OCI-LY7 (cell line): Measurements from ENCODE around the gene COPS6. TPM values are rescaled to one million over a fixed set of nuclear protein-coding genes. Genes with fewer than 3 reads are reported as not detected.
A peak's percentile ranks its signal among the peaks of the same experiment; 100 is the strongest.

ENCODE experiments used
- BruUV-seq: library from RNA; stranded (reverse); fragments of 400-500 nt; replicated peaks from 2 replicates; lab custom pipeline; 2021; lab: Mats Ljungman, UMichigan
- CTCF ChIA-PET: fragments of 300-600 bp; sonication (Branson Sonifier 250); formaldehyde crosslinking; loops from one replicate; lab custom pipeline; 2022; ENCODE audit warnings: antibody characterized with exemption; ENCODE audit not compliant: unreplicated experiment; lab: Charles Lee
- POLR2A ChIA-PET: fragments of 300-600 bp; sonication (Branson Sonifier 250); formaldehyde crosslinking; loops from one replicate; lab custom pipeline; 2022; ENCODE audit warnings: antibody characterized with exemption; lab: Charles Lee
- DNase-seq: peaks from one replicate; pipeline ENCODE4 v3.0.0-alpha.2; 2015; ENCODE audit warnings: low spot score
- H2AFZ ChIP-seq: fragments of 200-600 bp; sonication (generic), shearing (Covaris generic); 2 replicates; pipeline ENCODE4 v1.6.1; 2014; ENCODE audit warnings: mild to moderate bottlenecking, antibody characterized with exemption, low read length, moderate library complexity
- H3K27ac ChIP-seq: fragments of 200-600 bp; sonication (generic); 2 replicates; pipeline ENCODE4 v1.5.1; 2014; ENCODE audit warnings: mixed run types, low read depth, mild to moderate bottlenecking, moderate library complexity, low read length, inconsistent platforms; ENCODE audit not compliant: poor library complexity, severe bottlenecking
- H3K36me3 ChIP-seq: fragments of 200-600 bp; sonication (generic); 2 replicates; pipeline ENCODE4 v1.6.1; 2014; ENCODE audit warnings: mild to moderate bottlenecking, antibody characterized with exemption, low read length, moderate library complexity, mixed read lengths; ENCODE audit not compliant: insufficient read depth
- H3K4me1 ChIP-seq: fragments of 200-600 bp; sonication (generic); 2 replicates; pipeline ENCODE4 v1.5.1; 2014; ENCODE audit warnings: mild to moderate bottlenecking, low read length; ENCODE audit not compliant: insufficient read depth, poor library complexity, severe bottlenecking
- H3K4me2 ChIP-seq: fragments of 200-600 bp; sonication (generic); 2 replicates; pipeline ENCODE4 v1.6.1; 2014; ENCODE audit warnings: mild to moderate bottlenecking, low read length
- H3K4me3 ChIP-seq: fragments of 200-600 bp; sonication (generic); 2 replicates; pipeline ENCODE4 v1.5.1; 2014; ENCODE audit warnings: mild to moderate bottlenecking, low read depth, low read length; ENCODE audit not compliant: poor library complexity, severe bottlenecking
- H3K79me2 ChIP-seq: fragments of 200-600 bp; sonication (generic); 2 replicates; pipeline ENCODE4 v1.6.1; 2016; ENCODE audit warnings: low read depth, mild to moderate bottlenecking, low read length, moderate library complexity, mixed read lengths; ENCODE audit not compliant: insufficient read depth
- H3K9me2 ChIP-seq: fragments of 200-600 bp; sonication (generic); 2 replicates; pipeline ENCODE4 v1.6.1; 2016; ENCODE audit warnings: mild to moderate bottlenecking, low read length, mixed read lengths; ENCODE audit not compliant: insufficient read depth
- H3K9me3 ChIP-seq: fragments of 200-600 bp; sonication (generic); 2 replicates; pipeline ENCODE4 v1.6.1; 2014; ENCODE audit warnings: mild to moderate bottlenecking, mixed run types, low read length, mixed read lengths
- H4K20me1 ChIP-seq: fragments of 200-600 bp; sonication (generic); 2 replicates; pipeline ENCODE4 v1.6.1; 2014; ENCODE audit warnings: mild to moderate bottlenecking, antibody characterized with exemption, low read length, moderate library complexity, mixed read lengths; ENCODE audit not compliant: insufficient read depth
- CTCF ChIP-seq: fragments of 200-600 bp; sonication (generic); conservative IDR thresholded peaks from 2 replicates; pipeline ENCODE4 v1.5.1; 2014; ENCODE audit warnings: mild to moderate bottlenecking, antibody characterized with exemption, low read length, moderate library complexity, mixed read lengths
- EZH2phosphoT487 ChIP-seq: fragments of 200-600 bp; sonication (generic); IDR thresholded peaks from 2 replicates; pipeline ENCODE4 v1.6.1; 2018; ENCODE audit warnings: low read depth, borderline replicate concordance, mild to moderate bottlenecking, mixed run types, antibody characterized with exemption, low read length, moderate library complexity, mixed read lengths
- intact Hi-C: fragments of 100-400 bp; cut with micrococcal nuclease; formaldehyde crosslinking; loops from one replicate; pipeline ENCODE4 v1.10.0; 2022; ENCODE audit not compliant: unreplicated experiment
- total RNA-seq, 2 experiments: library from RNA; depleted of rRNA in 1 of 2; stranded (reverse); fragments of >200 nt in 1 of 2; shearing (Covaris generic) in 1 of 2; gene quantifications; 2 replicates each; pipeline ENCODE4 v1.2.3, GENCODE V29; 2014 to 2022

Gene COPS6
- total RNA-seq, 2 experiments from 2014 or later, result 57.6 to 96.0 TPM

GRCh38 chr7:100105534-100105933, 16.8 kb downstream of the COPS6 start:
- TF ChIP-seq CTCF (no peak), EZH2phosphoT487 (no peak)
- Histone ChIP-seq H3K4me2 (no peak overlapping the region), H3K79me2 (peaks cover 16% of the 10 kb centered on the region), H3K36me3 (peaks cover 50% of the 10 kb centered on the region), H3K9me2 (no peaks in the 10 kb centered on the region), H2AFZ (no peak overlapping the region), H3K9me3 (no peaks in the 10 kb centered on the region), H3K27ac (no peak overlapping the region), H3K4me1 (peaks cover 13% of the 10 kb centered on the region), H3K4me3 (no peak overlapping the region), H4K20me1 (no peaks in the 10 kb centered on the region)
- BruUV-seq, result no TSS peak
- ChIA-PET CTCF (no interaction called here), POLR2A (no interaction called here)
- DNase-seq, result no peak
- intact Hi-C loops, result no loop called here

GRCh38 chr7:100106633-100107032, 17.9 kb downstream of the COPS6 start:
- POLR2A ChIA-PET, result no interaction called here
- H3K9me3 ChIP-seq, result no peaks in the 10 kb centered on the region
- H3K4me1 ChIP-seq, result peaks cover 13% of the 10 kb centered on the region
- intact Hi-C loops, result no loop called here
- H3K27ac ChIP-seq, result no peak overlapping the region
- no peak for DNase-seq
- H3K4me2 ChIP-seq, result no peak overlapping the region
- H3K4me3 ChIP-seq, result no peak overlapping the region
- no TSS peak for BruUV-seq
- H3K36me3 ChIP-seq, result peaks cover 57% of the 10 kb centered on the region
- CTCF ChIA-PET, result no interaction called here
- no peak overlapping the region for H2AFZ ChIP-seq
- no peaks in the 10 kb centered on the region for H3K9me2 ChIP-seq
- no peaks in the 10 kb centered on the region for H4K20me1 ChIP-seq
- peaks cover 9% of the 10 kb centered on the region; the same call in 1 of the 2 replicates for H3K79me2 ChIP-seq
- TF ChIP-seq EZH2phosphoT487, result no peak

GRCh38 chr7:100107125-100107737, 18.5 kb downstream of the COPS6 start:
- Histone ChIP-seq H3K4me1 (peaks cover 11% of the 10 kb centered on the region), H3K9me2 (no peaks in the 10 kb centered on the region), H3K27ac (no peak overlapping the region), H4K20me1 (no peaks in the 10 kb centered on the region), H3K4me3 (no peak overlapping the region), H3K79me2 (peaks cover 9% of the 10 kb centered on the region; the same call in 1 of the 2 replicates), H3K9me3 (no peaks in the 10 kb centered on the region), H3K36me3 (peaks cover 63% of the 10 kb centered on the region), H2AFZ (no peak overlapping the region), H3K4me2 (no peak overlapping the region)
- ChIA-PET CTCF (no interaction called here), POLR2A (no interaction called here)
- TSS peak; percentile 96 for BruUV-seq
- TF ChIP-seq EZH2phosphoT487, result no peak
- TF ChIP-seq CTCF, result no peak
- DNase-seq, result no peak
- intact Hi-C loops, result no loop called here
